ENCODE data around the gene DEPDC1B.

DNA sequence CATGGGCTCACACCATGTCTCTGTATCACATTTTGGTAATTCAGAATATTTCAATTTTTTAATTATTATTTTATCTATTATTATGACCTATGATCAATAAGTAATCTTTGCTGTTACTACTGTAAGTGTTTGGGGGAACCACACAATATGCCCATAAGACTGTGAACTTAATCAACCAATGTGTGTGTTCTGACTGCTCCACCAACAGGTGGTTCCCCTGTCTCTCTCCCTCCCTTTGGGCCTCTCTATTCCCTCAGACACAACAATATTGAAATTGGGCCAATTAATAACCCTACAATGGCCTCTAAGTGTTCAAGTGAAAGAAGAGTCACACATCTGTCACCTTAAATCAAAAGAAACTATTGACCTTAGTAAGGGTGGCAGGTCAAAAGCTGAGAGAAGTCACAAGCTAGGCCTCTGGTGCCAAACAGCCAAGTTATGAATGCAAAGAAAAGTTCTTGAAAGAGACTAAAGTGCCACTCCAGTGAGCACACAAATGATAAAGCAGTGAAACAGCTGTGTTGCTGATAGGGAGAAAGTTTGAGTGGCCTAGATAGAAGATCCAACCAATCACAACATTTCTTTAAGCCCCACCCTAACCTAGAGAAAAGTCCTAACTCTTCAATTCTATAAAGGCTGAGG is 88.7 kb downstream of the DEPDC1B start:
- no peak for TF ChIP-seq CREB5 (CRISPR knock-in tag; IDR thresholded peaks at IDR 0.05; ENCODE audit: low read depth)
- TF ChIP-seq, protein P1, sequence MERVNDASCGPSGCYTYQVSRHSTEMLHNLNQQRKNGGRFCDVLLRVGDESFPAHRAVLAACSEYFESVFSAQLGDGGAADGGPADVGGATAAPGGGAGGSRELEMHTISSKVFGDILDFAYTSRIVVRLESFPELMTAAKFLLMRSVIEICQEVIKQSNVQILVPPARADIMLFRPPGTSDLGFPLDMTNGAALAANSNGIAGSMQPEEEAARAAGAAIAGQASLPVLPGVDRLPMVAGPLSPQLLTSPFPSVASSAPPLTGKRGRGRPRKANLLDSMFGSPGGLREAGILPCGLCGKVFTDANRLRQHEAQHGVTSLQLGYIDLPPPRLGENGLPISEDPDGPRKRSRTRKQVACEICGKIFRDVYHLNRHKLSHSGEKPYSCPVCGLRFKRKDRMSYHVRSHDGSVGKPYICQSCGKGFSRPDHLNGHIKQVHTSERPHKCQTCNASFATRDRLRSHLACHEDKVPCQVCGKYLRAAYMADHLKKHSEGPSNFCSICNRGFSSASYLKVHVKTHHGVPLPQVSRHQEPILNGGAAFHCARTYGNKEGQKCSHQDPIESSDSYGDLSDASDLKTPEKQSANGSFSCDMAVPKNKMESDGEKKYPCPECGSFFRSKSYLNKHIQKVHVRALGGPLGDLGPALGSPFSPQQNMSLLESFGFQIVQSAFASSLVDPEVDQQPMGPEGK (CRISPR knock-in tag; IDR thresholded peaks at IDR 0.05; ENCODE audit: borderline replicate concordance): no peak
- TF ChIP-seq RARB (CRISPR knock-in tag; IDR thresholded peaks at IDR 0.05): no peak
- no peak for TF ChIP-seq SNAI2 (CRISPR knock-in tag; IDR thresholded peaks at IDR 0.05)
- no peak for TF ChIP-seq ARNTL (CRISPR knock-in tag; IDR thresholded peaks at IDR 0.05; ENCODE audit: borderline replicate concordance, low read depth)

All from SK-N-SH treated with all-trans-retinoic acid at 6 μM for 48 hours (cell line).